Fibroblast of pulmonary artery (primary cell): ENCODE data around the gene ADAT3.

Experiments
- DNase-seq: peaks from one replicate; pipeline ENCODE4 v3.0.0-alpha.2; 2010; ENCODE audit warnings: low read depth
- H3K4me3 ChIP-seq: replicated peaks from 2 replicates; pipeline ENCODE4 v1.5.1; 2011; ENCODE audit warnings: low read depth, mild to moderate bottlenecking, control low read depth, low read length, moderate library complexity
- TF ChIP-seq, protein P1 (sequence below): IDR thresholded peaks from 2 replicates; pipeline ENCODE4 v1.5.1; 2011; ENCODE audit warnings: mild to moderate bottlenecking, control low read depth, low read length, inconsistent platforms; ENCODE audit errors: missing control alignments

ADAT3 gene

DNA sequence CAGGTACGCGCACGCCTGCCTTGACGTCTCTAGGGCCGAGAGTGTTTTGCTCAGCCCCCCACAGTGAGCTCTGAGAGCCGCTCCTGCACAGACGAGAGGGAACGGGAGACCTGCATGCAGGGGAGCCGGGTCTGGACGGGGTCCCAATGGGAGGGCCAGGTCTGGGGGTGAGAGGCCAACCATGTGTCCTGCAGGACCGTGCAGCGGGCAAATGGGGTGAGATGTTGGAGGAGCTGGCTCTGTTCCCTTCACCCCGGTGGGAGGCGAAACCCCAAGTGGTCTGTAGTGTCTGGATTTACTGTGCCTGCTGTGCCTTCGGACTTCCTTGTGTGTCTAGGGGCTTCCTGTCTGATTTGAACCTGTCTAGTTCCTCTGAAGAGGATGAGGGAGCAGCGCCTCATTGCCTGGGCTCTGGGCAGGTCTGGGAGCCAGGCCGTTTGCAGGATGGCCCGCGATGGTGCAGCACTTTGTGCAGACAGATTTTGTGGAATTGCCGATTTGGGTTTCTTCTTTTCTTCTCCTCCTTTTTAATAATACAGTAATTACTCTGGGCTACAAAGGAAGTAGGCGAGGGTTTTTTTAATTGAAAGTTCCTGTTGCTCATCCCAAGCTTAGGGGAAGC is 37.8 kb downstream of the ADAT3 start:
- H3K4me3 ChIP-seq = peak overlapping the region; percentile 86
- TF ChIP-seq, protein P1, sequence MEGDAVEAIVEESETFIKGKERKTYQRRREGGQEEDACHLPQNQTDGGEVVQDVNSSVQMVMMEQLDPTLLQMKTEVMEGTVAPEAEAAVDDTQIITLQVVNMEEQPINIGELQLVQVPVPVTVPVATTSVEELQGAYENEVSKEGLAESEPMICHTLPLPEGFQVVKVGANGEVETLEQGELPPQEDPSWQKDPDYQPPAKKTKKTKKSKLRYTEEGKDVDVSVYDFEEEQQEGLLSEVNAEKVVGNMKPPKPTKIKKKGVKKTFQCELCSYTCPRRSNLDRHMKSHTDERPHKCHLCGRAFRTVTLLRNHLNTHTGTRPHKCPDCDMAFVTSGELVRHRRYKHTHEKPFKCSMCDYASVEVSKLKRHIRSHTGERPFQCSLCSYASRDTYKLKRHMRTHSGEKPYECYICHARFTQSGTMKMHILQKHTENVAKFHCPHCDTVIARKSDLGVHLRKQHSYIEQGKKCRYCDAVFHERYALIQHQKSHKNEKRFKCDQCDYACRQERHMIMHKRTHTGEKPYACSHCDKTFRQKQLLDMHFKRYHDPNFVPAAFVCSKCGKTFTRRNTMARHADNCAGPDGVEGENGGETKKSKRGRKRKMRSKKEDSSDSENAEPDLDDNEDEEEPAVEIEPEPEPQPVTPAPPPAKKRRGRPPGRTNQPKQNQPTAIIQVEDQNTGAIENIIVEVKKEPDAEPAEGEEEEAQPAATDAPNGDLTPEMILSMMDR = no peak
- no peak for DNase-seq

DNA sequence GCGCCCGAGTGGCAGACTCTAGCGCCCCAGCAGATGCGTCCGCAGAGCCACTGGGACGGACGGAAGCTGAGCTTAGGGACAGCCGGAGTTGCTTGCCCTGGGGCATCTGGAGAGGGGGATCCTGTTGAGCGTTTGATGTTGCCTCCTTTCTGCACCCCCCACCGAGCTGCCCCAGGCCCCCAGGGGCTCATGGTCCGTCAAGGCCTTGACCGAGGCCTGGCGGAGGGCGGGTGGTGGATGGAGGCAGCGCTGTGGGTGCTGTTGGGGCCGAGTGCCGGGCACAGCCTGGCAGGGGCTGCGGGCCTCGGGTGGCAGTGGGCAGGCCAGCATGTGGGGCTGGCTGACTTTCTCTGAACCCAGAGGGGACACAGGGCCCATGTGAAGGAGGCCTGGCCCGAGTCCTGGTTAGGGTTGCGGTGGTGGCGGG is 38.5 kb downstream of the ADAT3 start:
- DNase-seq = no peak
- TF ChIP-seq, protein P1 = no peak
- H3K4me3 ChIP-seq = no peak overlapping the region

GRCh38 chr19:1944088-1944915 is 39.1 kb downstream of the ADAT3 start:
- no peak overlapping the region for H3K4me3 ChIP-seq
- TF ChIP-seq, protein P1 = no peak
- no peak for DNase-seq

- H3K4me3 ChIP-seq = no peak overlapping the region
- TF ChIP-seq, protein P1 = no peak
- no peak for DNase-seq
Observed at GRCh38 chr19:1944916-1945561, 39.8 kb downstream of the ADAT3 start.

DNA sequence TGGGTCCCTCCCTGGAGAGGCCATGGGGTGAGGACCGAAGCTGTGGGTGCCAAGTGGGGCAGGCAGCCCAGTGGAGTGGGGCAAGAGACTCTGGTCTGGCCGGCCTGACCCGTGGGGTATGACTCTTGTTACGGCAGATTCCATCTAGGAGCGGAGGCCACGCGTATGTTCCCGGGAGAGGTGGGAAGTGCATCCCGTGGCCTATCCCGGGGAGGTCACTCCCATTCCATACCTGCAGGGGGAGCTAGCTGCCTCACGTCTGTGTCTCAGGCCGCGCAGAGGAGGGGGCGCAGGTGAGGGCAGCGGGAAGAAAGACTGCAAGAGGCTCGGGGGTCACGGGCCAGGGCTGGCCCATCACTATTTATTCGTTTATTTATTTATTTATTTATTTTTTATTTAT is 40.7 kb downstream of the ADAT3 start:
- peak; percentile 25 for DNase-seq
- TF ChIP-seq, protein P1 = peak; percentile 49
- no peak overlapping the region for H3K4me3 ChIP-seq

DNA sequence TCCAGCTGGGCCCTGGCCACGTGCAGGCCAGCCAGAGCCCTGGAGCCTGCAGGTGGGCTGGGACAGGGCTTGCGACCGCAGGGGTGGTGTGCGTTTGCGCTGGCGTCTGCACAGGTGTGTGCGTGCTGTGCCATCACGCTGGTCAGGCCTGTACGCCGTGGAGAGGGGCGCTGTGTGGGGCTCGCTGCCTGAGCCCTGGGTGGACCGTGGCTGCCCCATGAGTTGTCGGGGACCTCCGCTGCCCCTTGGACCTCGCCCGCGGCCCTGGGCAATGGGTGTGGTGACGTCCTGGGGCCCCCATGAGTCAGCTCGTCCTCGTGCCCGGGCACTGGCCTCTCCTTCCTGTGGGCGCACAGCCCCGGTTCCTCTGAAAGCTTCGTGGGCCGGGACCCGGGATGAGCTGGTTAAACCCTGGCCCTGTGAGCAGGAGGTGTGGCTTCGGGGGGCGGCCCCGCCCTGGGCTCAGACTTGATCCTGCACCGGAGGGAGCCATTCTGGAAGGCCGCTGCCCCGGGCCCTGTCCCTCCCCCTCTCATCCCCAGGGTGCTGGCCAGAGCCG is 42.5 kb downstream of the ADAT3 start:
- no peak overlapping the region for H3K4me3 ChIP-seq
- TF ChIP-seq, protein P1 = no peak
- DNase-seq = no peak
